ENCODE data around the gene MBP.

GRCh38 chr18:77062518-77063003, 70.0 kb downstream of the MBP start:
- TF ChIP-seq POLR2AphosphoS5 (IDR thresholded peaks at IDR 0.05; ENCODE audit: low read depth, low read length) (0 out of 2 replicates have a peak, but pooled peaks have one; percentile 32), SIN3A (IDR thresholded peaks at IDR 0.05; ENCODE audit: borderline replicate concordance, insufficient read depth, low read depth, low read length) (no peak), CTCF (IDR thresholded peaks at IDR 0.05) (no peak)
